Upper lobe of left lung (tissue), 6 donors: ENCODE data around the gene SETD6. TPM values are rescaled to one million over a fixed set of nuclear protein-coding genes. Genes with fewer than 3 reads are reported as not detected.

Experiments
- ATAC-seq, 2 donors: fragments of 200-7000 bp; cut with Tn5 transposase; one replicate each; pipeline ENCODE4 v1.9.1; 2022; ENCODE audit warnings: mild to moderate bottlenecking in 2 of 2, moderate library complexity in 2 of 2; ENCODE audit not compliant: low FRiP score in 2 of 2
- DNase-seq, 2 donors: peaks; one replicate each; pipeline ENCODE4 v3.0.0-alpha.2; 2019 to 2020
- H3K27ac ChIP-seq, 4 donors: fragments of 200-600 bp; sonication (generic); one replicate each; pipeline ENCODE4 v1.5.1; 2016 to 2019
- H3K27me3 ChIP-seq, 4 donors: fragments of 200-600 bp; sonication (generic); one replicate each; pipeline ENCODE4 v1.5.1; 2017 to 2019
- H3K36me3 ChIP-seq, 4 donors: fragments of 200-600 bp; sonication (generic); one replicate each; pipeline ENCODE4 v1.5.1; 2016 to 2019
- H3K4me1 ChIP-seq, 4 donors: fragments of 200-600 bp; sonication (generic); one replicate each; pipeline ENCODE4 v1.5.1; 2018 to 2019
- H3K4me3 ChIP-seq, 4 donors: fragments of 200-600 bp; sonication (generic); one replicate each; pipeline ENCODE4 v1.5.1; 2017 to 2019; ENCODE audit warnings: mild to moderate bottlenecking in 2 of 4, moderate library complexity in 1 of 4
- H3K9me3 ChIP-seq, 4 donors: fragments of 200-600 bp; sonication (generic); one replicate each; pipeline ENCODE4 v1.5.1; 2018 to 2019
- EP300 ChIP-seq, 4 donors: sonication (generic); formaldehyde crosslinking; IDR thresholded peaks; one replicate each; pipeline ENCODE4 v1.5.1; 2017; ENCODE audit warnings: antibody characterized with exemption in 4 of 4, control low read depth in 2 of 4
- POLR2A ChIP-seq, 4 donors: fragments of 450-650 bp; IDR thresholded peaks; one replicate each; pipeline ENCODE4 v1.5.1; 2016 to 2017; ENCODE audit warnings: antibody characterized with exemption in 4 of 4, mild to moderate bottlenecking in 2 of 4
- POLR2AphosphoS5 ChIP-seq, 2 donors: sonication (generic); formaldehyde crosslinking; IDR thresholded peaks; one replicate each; pipeline ENCODE4 v1.5.1; 2017; ENCODE audit warnings: antibody characterized with exemption in 2 of 2
- WGBS, 2 donors: methylation state at CpG; one replicate each; pipeline ENCODE4 v1.1.5; 2017 to 2018; 5-methylcytosine and 5-hydroxymethylcytosine counted together
- total RNA-seq, 6 donors: library from RNA; depleted of rRNA in 4 of 6; stranded (reverse); fragments of >200 nt in 4 of 6; gene quantifications; one replicate each; pipeline versions ENCODE4 v1.1.0 to v1.2.1, GENCODE V29; 2016 to 2021
- TF ChIP-seq, protein P1 (sequence below), 6 experiments: fragments of 450-650 bp in 4 of 6; fragments of 200-600 bp in 2 of 6; sonication (generic) in 2 of 6; IDR thresholded peaks; one replicate each; pipeline ENCODE4 v1.5.1; 2016 to 2019; ENCODE audit warnings: antibody characterized with exemption in 6 of 6
- donor health status: DM: no; HTN: no; CAD: no; lungs with moderate emphysema.
- donor health status: DM: no; HTN: yes; CAD: no; lungs with severe emphysema.

SETD6 gene
- total RNA-seq, 6 donors from 2014 or later: 17.3 to 78.6 (median 31.7) TPM

DNA sequence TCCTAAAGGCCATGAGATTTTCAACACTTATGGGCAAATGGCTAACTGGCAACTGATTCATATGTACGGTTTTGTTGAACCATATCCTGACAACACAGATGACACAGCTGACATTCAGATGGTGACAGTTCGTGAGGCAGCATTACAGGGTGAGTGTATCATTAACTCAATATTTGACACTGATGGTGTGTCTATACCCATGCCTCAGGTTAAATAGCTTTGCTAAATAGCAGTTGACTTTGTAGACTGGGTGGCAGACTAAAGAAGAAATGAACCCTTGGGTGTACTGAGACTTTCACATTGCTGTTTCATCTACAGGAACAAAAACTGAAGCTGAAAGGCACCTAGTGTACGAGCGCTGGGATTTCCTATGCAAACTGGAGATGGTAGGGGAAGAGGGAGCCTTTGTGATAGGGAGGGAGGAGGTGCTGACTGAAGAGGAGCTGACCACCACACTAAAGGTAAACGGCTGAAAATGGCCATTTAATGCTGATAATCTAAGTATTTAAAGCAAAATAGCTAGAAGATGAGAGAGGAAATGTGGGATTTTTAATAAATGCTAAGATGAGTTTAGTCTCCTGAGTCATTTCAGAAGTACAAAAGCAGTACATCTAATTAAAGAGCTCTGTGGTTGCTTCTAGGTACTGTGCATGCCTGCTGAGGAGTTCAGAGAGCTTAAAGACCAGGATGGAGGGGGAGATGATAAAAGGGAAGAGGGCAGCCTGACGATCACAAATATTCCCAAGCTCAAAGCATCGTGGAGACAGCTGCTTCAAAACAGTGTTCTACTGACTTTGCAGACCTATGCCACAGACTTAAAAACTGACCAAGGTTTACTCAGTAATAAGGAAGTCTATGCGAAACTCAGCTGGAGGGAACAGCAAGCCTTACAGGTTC is 3.0 kb downstream of the SETD6 start:
- H3K9me3 ChIP-seq: no peaks in the 10 kb centered on the region
- peaks cover 14 to 28% (median 15%) of the 10 kb centered on the region in 4 donors for H3K4me1 ChIP-seq
- WGBS, 2 donors: 78 to 82% methylated on average over 8 of the region's 8 CpGs
- H3K36me3 ChIP-seq: peaks cover 38 to 70% (median 57%) of the 10 kb centered on the region in 4 donors
- no peak overlapping the region for H3K4me3 ChIP-seq
- no peak overlapping the region for H3K27ac ChIP-seq
- no peaks in the 10 kb centered on the region for H3K27me3 ChIP-seq
- DNase-seq (no peak), ATAC-seq (no peak)
- TF ChIP-seq POLR2AphosphoS5 (IDR thresholded peaks at IDR 0.05) (no peak), POLR2A (IDR thresholded peaks at IDR 0.05) (no peak), EP300 (IDR thresholded peaks at IDR 0.05) (no peak)
- TF ChIP-seq, protein P1, sequence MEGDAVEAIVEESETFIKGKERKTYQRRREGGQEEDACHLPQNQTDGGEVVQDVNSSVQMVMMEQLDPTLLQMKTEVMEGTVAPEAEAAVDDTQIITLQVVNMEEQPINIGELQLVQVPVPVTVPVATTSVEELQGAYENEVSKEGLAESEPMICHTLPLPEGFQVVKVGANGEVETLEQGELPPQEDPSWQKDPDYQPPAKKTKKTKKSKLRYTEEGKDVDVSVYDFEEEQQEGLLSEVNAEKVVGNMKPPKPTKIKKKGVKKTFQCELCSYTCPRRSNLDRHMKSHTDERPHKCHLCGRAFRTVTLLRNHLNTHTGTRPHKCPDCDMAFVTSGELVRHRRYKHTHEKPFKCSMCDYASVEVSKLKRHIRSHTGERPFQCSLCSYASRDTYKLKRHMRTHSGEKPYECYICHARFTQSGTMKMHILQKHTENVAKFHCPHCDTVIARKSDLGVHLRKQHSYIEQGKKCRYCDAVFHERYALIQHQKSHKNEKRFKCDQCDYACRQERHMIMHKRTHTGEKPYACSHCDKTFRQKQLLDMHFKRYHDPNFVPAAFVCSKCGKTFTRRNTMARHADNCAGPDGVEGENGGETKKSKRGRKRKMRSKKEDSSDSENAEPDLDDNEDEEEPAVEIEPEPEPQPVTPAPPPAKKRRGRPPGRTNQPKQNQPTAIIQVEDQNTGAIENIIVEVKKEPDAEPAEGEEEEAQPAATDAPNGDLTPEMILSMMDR (IDR thresholded peaks at IDR 0.05): no peak

DNA sequence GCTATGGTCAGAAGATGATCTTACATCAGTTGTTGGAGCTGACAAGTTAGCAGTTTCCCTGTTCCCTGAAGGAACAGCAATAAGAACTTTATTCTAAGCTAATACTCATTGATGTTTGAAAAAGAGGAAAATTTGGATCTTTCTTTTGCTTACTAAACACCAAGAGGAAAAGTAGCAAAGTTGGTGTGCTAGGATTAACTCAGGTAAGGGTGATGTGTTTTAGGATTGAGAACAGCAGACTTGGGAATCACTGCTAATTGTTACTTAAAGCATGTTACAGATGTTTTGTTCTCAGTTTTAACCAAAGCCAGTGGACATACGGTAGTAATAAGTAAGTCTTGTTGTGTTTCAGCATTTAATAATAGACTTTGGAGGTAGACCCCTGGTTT is 3.7 kb downstream of the SETD6 start:
- Histone ChIP-seq H3K9me3 (no peaks in the 10 kb centered on the region), H3K4me1 (peaks cover 14 to 28% (median 15%) of the 10 kb centered on the region in 4 donors), H3K36me3 (peaks cover 40 to 77% (median 63%) of the 10 kb centered on the region in 4 donors), H3K4me3 (no peak overlapping the region), H3K27me3 (no peaks in the 10 kb centered on the region), H3K27ac (no peak overlapping the region)
- ATAC-seq (no peak), DNase-seq (no peak)
- 94 to 96% methylated on average over 1 of the region's 1 CpG for WGBS, 2 donors
- TF ChIP-seq EP300 (IDR thresholded peaks at IDR 0.05): no peak
- TF ChIP-seq POLR2AphosphoS5 (IDR thresholded peaks at IDR 0.05): no peak
- no peak for TF ChIP-seq POLR2A (IDR thresholded peaks at IDR 0.05)
- TF ChIP-seq, protein P1 (IDR thresholded peaks at IDR 0.05): no peak

DNA sequence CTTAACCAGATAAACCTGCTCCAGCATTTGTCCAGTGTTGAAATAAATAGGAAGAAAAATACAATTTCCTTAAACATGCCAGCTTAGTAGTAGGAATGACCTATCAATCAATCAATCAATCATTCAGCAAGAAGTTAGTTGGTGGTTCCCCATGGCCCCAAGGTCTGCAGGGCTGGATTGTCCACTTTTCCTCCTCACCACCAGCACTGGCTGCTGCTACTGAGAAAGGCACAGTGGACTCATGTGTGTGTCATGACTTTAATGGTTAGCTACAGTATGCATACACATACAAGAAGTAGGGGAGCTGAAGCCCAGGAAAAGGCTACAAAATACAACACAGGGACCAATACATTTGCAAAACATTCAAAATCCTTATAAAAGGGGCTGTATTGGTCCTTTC is 4.4 kb downstream of the SETD6 start:
- H3K27me3 ChIP-seq: no peaks in the 10 kb centered on the region
- no peak for TF ChIP-seq EP300 (IDR thresholded peaks at IDR 0.05)
- TF ChIP-seq, protein P1 (IDR thresholded peaks at IDR 0.05): no peak
- no peak for TF ChIP-seq POLR2A (IDR thresholded peaks at IDR 0.05)
- TF ChIP-seq POLR2AphosphoS5 (IDR thresholded peaks at IDR 0.05): no peak
- H3K36me3 ChIP-seq: peaks cover 40 to 84% (median 69%) of the 10 kb centered on the region in 4 donors
- H3K27ac ChIP-seq: no peak overlapping the region
- DNase-seq: no peak
- no peaks in the 10 kb centered on the region for H3K9me3 ChIP-seq
- ATAC-seq: no peak
- H3K4me3 ChIP-seq: no peak overlapping the region
- peaks cover 11 to 22% (median 11%) of the 10 kb centered on the region in 4 donors for H3K4me1 ChIP-seq

DNA sequence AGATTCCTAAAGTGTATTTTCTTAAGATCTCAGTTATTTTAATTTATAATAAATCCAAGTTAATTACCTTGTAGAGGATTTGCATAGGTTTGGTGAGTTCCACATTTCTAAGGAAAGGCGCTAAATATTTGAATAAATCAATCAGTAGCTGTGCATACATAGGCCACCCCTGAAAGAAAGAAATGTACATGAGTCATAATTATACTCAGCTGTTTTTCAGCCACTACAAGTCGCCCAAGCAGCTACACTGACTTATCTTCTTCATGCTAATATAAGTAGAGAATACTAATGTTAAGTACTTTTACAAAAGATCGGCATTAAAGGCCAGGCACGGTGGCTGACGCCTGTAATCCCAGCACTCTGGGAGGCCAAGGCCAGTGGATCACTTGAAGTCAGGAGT is 14.9 kb downstream of the SETD6 start:
- DNase-seq (no peak), ATAC-seq (no peak)
- Histone ChIP-seq H3K27me3 (no peaks in the 10 kb centered on the region), H3K27ac (no peak overlapping the region), H3K9me3 (no peaks in the 10 kb centered on the region), H3K36me3 (peaks cover 42 to 100% (median 82%) of the 10 kb centered on the region in 4 donors), H3K4me3 (no peak overlapping the region), H3K4me1 (no peaks in the 10 kb centered on the region)
- TF ChIP-seq, protein P1 (IDR thresholded peaks at IDR 0.05): no peak
- WGBS, 2 donors: 91 to 98% methylated on average over 5 of the region's 5 CpGs

DNA sequence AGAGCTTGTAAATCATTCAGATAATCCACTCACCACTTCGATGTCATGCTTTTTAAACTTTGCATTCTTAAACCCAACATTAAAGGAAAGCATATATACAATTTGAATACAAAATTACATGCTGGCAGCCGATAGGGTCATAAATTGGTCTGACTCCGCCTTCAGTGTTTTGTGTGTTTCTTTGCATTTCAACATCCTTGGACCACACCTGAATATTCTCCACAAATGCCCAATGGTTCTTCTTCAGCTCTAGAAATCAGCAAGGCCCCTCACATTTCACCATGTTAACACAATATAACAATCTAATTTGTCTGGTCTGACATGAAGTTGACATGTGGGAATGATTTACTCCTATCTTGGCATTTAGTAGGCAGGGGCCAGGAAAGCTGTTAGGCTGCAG is 17.1 kb downstream of the SETD6 start:
- H3K4me3 ChIP-seq: no peak overlapping the region
- no peaks in the 10 kb centered on the region for H3K9me3 ChIP-seq
- TF ChIP-seq POLR2AphosphoS5 (IDR thresholded peaks at IDR 0.05) (no peak), EP300 (IDR thresholded peaks at IDR 0.05) (no peak), POLR2A (IDR thresholded peaks at IDR 0.05) (no peak)
- TF ChIP-seq, protein P1 (IDR thresholded peaks at IDR 0.05): no peak
- H3K4me1 ChIP-seq: no peaks in the 10 kb centered on the region
- ATAC-seq: no peak
- DNase-seq: no peak
- no peaks in the 10 kb centered on the region for H3K27me3 ChIP-seq
- no peak overlapping the region for H3K27ac ChIP-seq
- H3K36me3 ChIP-seq: peaks cover 51 to 100% (median 87%) of the 10 kb centered on the region in 4 donors
- WGBS, 2 donors: 91 to 98% methylated on average over 3 of the region's 3 CpGs
